T-cell (primary cell): ENCODE data around the gene JAKMIP1. TPM values are rescaled to one million over a fixed set of nuclear protein-coding genes. Genes with fewer than 3 reads are reported as not detected.
A peak's percentile ranks its signal among the peaks of the same experiment; 100 is the strongest.

Source experiments
- ATAC-seq, 4 experiments: fragments of 200-7000 bp in 3 of 4; fragments of 150-1000 bp in 1 of 4; cut with Tn5 transposase; replicated peaks in 1 of 4; 1 replicate in 3 of 4; 2 replicates in 1 of 4; pipeline ENCODE4 v1.10.0; 2021; ENCODE audit warnings: moderate library complexity in 3 of 4, mild to moderate bottlenecking in 2 of 4, moderate number of reproducible peaks in 1 of 4
- CTCF ChIA-PET, 2 donors: fragments of 300-600 bp; sonication (Branson Sonifier 250); formaldehyde crosslinking; loops; one replicate each; lab custom pipeline; 2022; ENCODE audit warnings: antibody characterized with exemption in 2 of 2; lab: Charles Lee
- POLR2A ChIA-PET, 2 donors: fragments of 300-600 bp; sonication (Branson Sonifier 250); formaldehyde crosslinking; loops; one replicate each; lab custom pipeline; 2022; ENCODE audit warnings: antibody characterized with exemption in 2 of 2; lab: Charles Lee
- DNase-seq, 35 experiments: peaks; one replicate each; pipeline versions ENCODE4 v3.0.0 to v3.0.0-alpha.2; 2013 to 2023
- H3K27ac ChIP-seq: one replicate; pipeline ENCODE4 v1.5.1; 2013; ENCODE audit warnings: low read length
- H3K27me3 ChIP-seq, 2 experiments: replicated peaks in 1 of 2; 1 replicate in 1 of 2; 2 replicates in 1 of 2; pipeline versions ENCODE4 v1.6.1 to v1.7.0; 2013; ENCODE audit warnings: low read length in 1 of 2, mixed read lengths in 1 of 2; ENCODE audit not compliant: control insufficient read depth in 2 of 2, insufficient read depth in 2 of 2; ENCODE audit errors: extremely low read depth in 1 of 2
- H3K36me3 ChIP-seq, 2 donors: 1 replicate in 1 of 2; 2 replicates in 1 of 2; pipeline versions ENCODE4 v1.6.1 to v1.7.0; 2013; ENCODE audit warnings: low read length in 1 of 2; ENCODE audit not compliant: control insufficient read depth in 2 of 2, insufficient read depth in 1 of 2; ENCODE audit errors: extremely low read depth in 1 of 2
- H3K4me1 ChIP-seq, 2 experiments: 1 replicate in 1 of 2; 2 replicates in 1 of 2; pipeline versions ENCODE4 v1.6.1 to v1.7.0; 2013; ENCODE audit warnings: low read length in 2 of 2, mixed read lengths in 1 of 2; ENCODE audit not compliant: insufficient read depth in 2 of 2, control insufficient read depth in 1 of 2; ENCODE audit errors: extremely low read depth in 1 of 2
- H3K4me3 ChIP-seq, 2 donors: 1 replicate in 1 of 2; 2 replicates in 1 of 2; pipeline versions ENCODE4 v1.5.1 to v1.7.0; 2013; ENCODE audit warnings: mild to moderate bottlenecking in 2 of 2, low read length in 1 of 2, moderate library complexity in 1 of 2; ENCODE audit not compliant: control insufficient read depth in 1 of 2; ENCODE audit errors: extremely low read depth in 1 of 2
- H3K9me3 ChIP-seq: 2 replicates; pipeline ENCODE4 v1.7.0; 2013
- H3K27ac Mint-ChIP-seq, 2 donors: one replicate each; pipeline ENCODE4 v1.8.0; 2020 to 2021; ENCODE audit warnings: mild to moderate bottlenecking in 2 of 2, mixed read lengths in 2 of 2
- H3K27me3 Mint-ChIP-seq, 2 donors: one replicate each; pipeline ENCODE4 v1.8.0; 2021 to 2022; ENCODE audit warnings: mixed read lengths in 2 of 2
- H3K36me3 Mint-ChIP-seq: one replicate; pipeline ENCODE4 v1.8.0; 2021; ENCODE audit warnings: mixed read lengths
- H3K4me1 Mint-ChIP-seq, 3 donors: one replicate each; pipeline ENCODE4 v1.8.0; 2020 to 2022; ENCODE audit warnings: mixed read lengths in 3 of 3, mild to moderate bottlenecking in 1 of 3
- H3K4me3 Mint-ChIP-seq, 3 donors: one replicate each; pipeline ENCODE4 v1.8.0; 2020 to 2022; ENCODE audit warnings: mild to moderate bottlenecking in 3 of 3, mixed read lengths in 3 of 3, moderate library complexity in 3 of 3
- H3K9me3 Mint-ChIP-seq, 3 donors: one replicate each; pipeline ENCODE4 v1.8.0; 2020 to 2022; ENCODE audit warnings: mixed read lengths in 3 of 3
- WGBS: methylation state at CpG from one replicate; pipeline ENCODE4 v1.1.5; 2013; ENCODE audit warnings: missing lambda C conversion rate; ENCODE audit not compliant: insufficient coverage; 5-methylcytosine and 5-hydroxymethylcytosine counted together
- total RNA-seq, 35 experiments: library from RNA in 6 of 35; stranded (reverse) in 6 of 35; fragments of 120-200 nt in 1 of 35; gene quantifications; one replicate each; pipeline versions ENCODE4 v1.2.1 to v1.2.4 and lab custom pipeline; 2013 to 2026

JAKMIP1 gene
- total RNA-seq (10 to 100 TPM in 1 of 5 donors, 1 to 10 TPM in 4; 3.5 to 14.0 (median 6.1) TPM), total RNA-seq (lab: John Stamatoyannopoulos, UW) (0.26 to 3.6 (median 1.2) reads per million in 29 experiments)
- 17.9 TPM for total RNA-seq (2013)

- peak within 1 kb of the TSS; percentile 54 to 63 for H3K4me3 ChIP-seq
- peak within 1 kb of the TSS in 1 of 2 donors; percentile 10 for H3K27ac Mint-ChIP-seq
- no peaks in the 10 kb centered on the region for H3K36me3 ChIP-seq
- H3K9me3 ChIP-seq: no peaks in the 10 kb centered on the region
- H3K4me1 Mint-ChIP-seq: peaks cover 14 to 39% (median 21%) of the 10 kb centered on the region in 3 donors
- H3K27me3 Mint-ChIP-seq: peaks cover 35 to 45% of the 10 kb centered on the region in 2 donors
- ChIA-PET CTCF (interaction anchor here (0.6 to 0.8 kb wide), 6 partner anchors 18 to 727 kb away, joined by 3 to 5 read pairs (median 3); no protein-coding TSS in a partner anchor), POLR2A (interaction anchor here (0.6 to 0.7 kb wide), 4 partner anchors 16 to 642 kb away, joined by 3 to 5 read pairs (median 4); no protein-coding TSS in a partner anchor)
- under 1% methylated on average over 105 of the region's 107 CpGs for whole genome bisulfite sequencing
- no peaks in the 10 kb centered on the region for H3K36me3 Mint-ChIP-seq
- peak; percentile 78 to 85 (median 81) for ATAC-seq
- DNase-seq: peak; percentile 49 to 86 (median 71)
- H3K9me3 Mint-ChIP-seq: peaks cover 0 to 8% (median 4%) of the 10 kb centered on the region in 3 donors
- peaks cover 0 to 56% of the 10 kb centered on the region in 2 experiments for H3K4me1 ChIP-seq
- peaks cover 2 to 46% of the 10 kb centered on the region in 2 experiments for H3K27me3 ChIP-seq
- peak within 1 kb of the TSS; percentile 62 for H3K27ac ChIP-seq
- peak within 1 kb of the TSS; percentile 72 to 82 (median 78) for H3K4me3 Mint-ChIP-seq
These were observed at the start of gene JAKMIP1 for GRCh38 chr4:6200011-6200921. Gene JAKMIP1, minus strand, starts transcription at chr4:6200549. Its CDS starts 87,699 bp downstream, at chr4:6112850.

- Mint-ChIP-seq H3K27ac (no peak overlapping the region), H3K4me1 (peaks cover 3 to 6% (median 5%) of the 10 kb centered on the region in 3 donors), H3K36me3 (no peaks in the 10 kb centered on the region), H3K9me3 (peaks cover 0 to 14% (median 11%) of the 10 kb centered on the region in 3 donors), H3K27me3 (peaks cover 53 to 61% of the 10 kb centered on the region in 2 donors), H3K4me3 (no peak overlapping the region)
- no peak overlapping the region for H3K27ac ChIP-seq
- H3K27me3 ChIP-seq: peaks cover 5 to 54% of the 10 kb centered on the region in 2 experiments
- ATAC-seq (no peak), DNase-seq (no peak)
- 83% methylated on average over 6 of the region's 10 CpGs for WGBS
- ChIA-PET CTCF (interaction anchor here in 1 of 2 donors (0.6 kb wide), 1 partner anchor 79 kb away, joined by 4 read pairs; no protein-coding TSS in a partner anchor), POLR2A (no interaction called here)
- H3K9me3 ChIP-seq: no peaks in the 10 kb centered on the region
- no peaks in the 10 kb centered on the region for H3K36me3 ChIP-seq
- H3K4me1 ChIP-seq: peaks cover 0 to 7% of the 10 kb centered on the region in 2 experiments
- H3K4me3 ChIP-seq: no peak overlapping the region
These were observed 48.0 kb upstream of the JAKMIP1 start for GRCh38 chr4:6248394-6248793.

- 85% methylated on average over 4 of the region's 9 CpGs for WGBS
- Mint-ChIP-seq H3K27ac (no peak overlapping the region), H3K27me3 (peaks cover 62 to 74% of the 10 kb centered on the region in 2 donors), H3K4me1 (peaks cover 3 to 6% (median 5%) of the 10 kb centered on the region in 3 donors), H3K4me3 (no peak overlapping the region), H3K9me3 (peaks cover 0 to 14% (median 11%) of the 10 kb centered on the region in 3 donors), H3K36me3 (no peaks in the 10 kb centered on the region)
- H3K36me3 ChIP-seq: no peaks in the 10 kb centered on the region
- no peaks in the 10 kb centered on the region for H3K9me3 ChIP-seq
- POLR2A ChIA-PET: no interaction called here
- H3K4me3 ChIP-seq: no peak overlapping the region
- CTCF ChIA-PET: interaction anchor here in 1 of 2 donors (0.6 kb wide), 1 partner anchor 1383 kb away, joined by 3 read pairs; no protein-coding TSS in a partner anchor
- DNase-seq (no peak), ATAC-seq (no peak)
- H3K4me1 ChIP-seq: peaks cover 0 to 7% of the 10 kb centered on the region in 2 experiments
- H3K27ac ChIP-seq: no peak overlapping the region
- peaks cover 5 to 63% of the 10 kb centered on the region in 2 experiments for H3K27me3 ChIP-seq
These were observed 45.9 kb upstream of the JAKMIP1 start for GRCh38 chr4:6246170-6246634.

- Mint-ChIP-seq H3K27me3 (peaks cover 59 to 77% of the 10 kb centered on the region in 2 donors), H3K36me3 (no peaks in the 10 kb centered on the region), H3K9me3 (peaks cover 0 to 14% (median 11%) of the 10 kb centered on the region in 3 donors), H3K4me1 (peaks cover 2 to 4% (median 3%) of the 10 kb centered on the region in 3 donors), H3K27ac (peak overlapping the region in 1 of 2 donors; percentile 36), H3K4me3 (peak overlapping the region in 1 of 3 donors; percentile 19)
- ATAC-seq (no peak), DNase-seq (no peak)
- Histone ChIP-seq H3K27me3 (peaks cover 5 to 65% of the 10 kb centered on the region in 2 experiments), H3K4me3 (peak overlapping the region in 1 of 2 donors; percentile 40), H3K27ac (no peak overlapping the region), H3K9me3 (no peaks in the 10 kb centered on the region), H3K4me1 (peaks cover 0 to 6% of the 10 kb centered on the region in 2 experiments), H3K36me3 (no peaks in the 10 kb centered on the region)
- CTCF ChIA-PET: interaction anchor here in 1 of 2 donors (0.6 kb wide), 1 partner anchor 1382 kb away, joined by 3 read pairs; no protein-coding TSS in a partner anchor
- POLR2A ChIA-PET: no interaction called here
- 28% methylated on average over 67 of the region's 67 CpGs for WGBS
These were observed 45.2 kb upstream of the JAKMIP1 start for GRCh38 chr4:6245246-6246169.

GRCh38 chr4:6242271-6243029 is 42.1 kb upstream of the JAKMIP1 start:
- H3K27ac Mint-ChIP-seq: no peak overlapping the region
- H3K27me3 Mint-ChIP-seq: peaks cover 41 to 53% of the 10 kb centered on the region in 2 donors
- ChIA-PET CTCF (no interaction called here), POLR2A (no interaction called here)
- peaks cover 5 to 55% of the 10 kb centered on the region in 2 experiments for H3K27me3 ChIP-seq
- H3K9me3 ChIP-seq: no peaks in the 10 kb centered on the region
- no peak for DNase-seq
- H3K4me3 Mint-ChIP-seq: no peak overlapping the region
- no peak overlapping the region for H3K27ac ChIP-seq
- H3K36me3 ChIP-seq: no peaks in the 10 kb centered on the region
- H3K36me3 Mint-ChIP-seq: no peaks in the 10 kb centered on the region
- WGBS: 87% methylated on average over 3 of the region's 12 CpGs
- H3K4me1 ChIP-seq: peaks cover 0 to 4% of the 10 kb centered on the region in 2 experiments
- peaks cover 0 to 14% (median 11%) of the 10 kb centered on the region in 3 donors for H3K9me3 Mint-ChIP-seq
- H3K4me1 Mint-ChIP-seq: peaks cover 0 to 4% (median 3%) of the 10 kb centered on the region in 3 donors
- no peak overlapping the region for H3K4me3 ChIP-seq
- no peak for ATAC-seq
